H1 (cell line): ENCODE data around the gene COL12A1. TPM values are rescaled to one million over a fixed set of nuclear protein-coding genes. Genes with fewer than 3 reads are reported as not detected.

Experiments used
- CTCF ChIA-PET: fragments of 300-600 bp; sonication (Branson Sonifier 250); formaldehyde crosslinking; loops from one replicate; lab custom pipeline; 2021; ENCODE audit not compliant: partially characterized antibody; lab: Charles Lee
- POLR2A ChIA-PET: fragments of 300-600 bp; sonication (Branson Sonifier 250); formaldehyde crosslinking; loops from one replicate; lab custom pipeline; 2021; ENCODE audit warnings: inconsistent platforms; ENCODE audit not compliant: partially characterized antibody; lab: Charles Lee
- DNase-seq, 2 experiments: peaks; one replicate each; pipeline versions ENCODE4 v3.0.0 to v3.0.0-alpha.2; 2010 to 2022; ENCODE audit warnings: low spot score in 2 of 2, low read depth in 1 of 2, mixed read lengths in 1 of 2
- FAIRE-seq: peaks from 2 replicates; lab custom pipeline; 2011; peaks lifted over from hg19 to GRCh38; lab: Jason Lieb, UNC
- H2AFZ ChIP-seq: 2 replicates; pipeline ENCODE4 v1.8.1; 2012; ENCODE audit warnings: low read length, inconsistent platforms
- H2AK5ac ChIP-seq: 2 replicates; pipeline ENCODE4 v1.6.1; 2013; ENCODE audit warnings: low read depth, low read length
- H2BK120ac ChIP-seq: replicated peaks from 2 replicates; pipeline ENCODE3; 2013; ENCODE audit warnings: low read depth, low read length, inconsistent platforms
- H2BK12ac ChIP-seq: 2 replicates; pipeline ENCODE4 v1.6.1; 2013; ENCODE audit warnings: low read depth, low read length
- H2BK15ac ChIP-seq: 2 replicates; pipeline ENCODE4 v1.6.1; 2013; ENCODE audit warnings: low read length
- H2BK20ac ChIP-seq: 2 replicates; pipeline ENCODE4 v1.6.1; 2013; ENCODE audit warnings: low read length
- H2BK5ac ChIP-seq: 2 replicates; pipeline ENCODE4 v1.6.1; 2013; ENCODE audit warnings: low read depth, low read length
- H3K14ac ChIP-seq: 2 replicates; pipeline ENCODE4 v1.6.1; 2013; ENCODE audit warnings: inconsistent platforms; ENCODE audit not compliant: insufficient read length
- H3K18ac ChIP-seq: 2 replicates; pipeline ENCODE4 v1.6.1; 2013; ENCODE audit warnings: low read length; ENCODE audit errors: extremely low read depth
- H3K23ac ChIP-seq: 2 replicates; pipeline ENCODE4 v1.6.1; 2013; ENCODE audit warnings: inconsistent platforms; ENCODE audit not compliant: insufficient read length
- H3K23me2 ChIP-seq: 2 replicates; pipeline ENCODE4 v1.6.1; 2013; ENCODE audit warnings: low read depth, low read length
- H3K27ac ChIP-seq: 2 replicates; pipeline ENCODE4 v1.6.1; 2011; ENCODE audit warnings: low read depth, low read length, inconsistent platforms
- H3K27me3 ChIP-seq, 4 experiments: replicated peaks in 1 of 4; 1 replicate in 1 of 4; 2 replicates in 3 of 4; pipeline versions ENCODE4 v1.6.1 to v1.8.1; 2011 to 2013; ENCODE audit warnings: low read length in 3 of 4, mild to moderate bottlenecking in 3 of 4, inconsistent platforms in 2 of 4, mixed read lengths in 2 of 4, moderate library complexity in 1 of 4; ENCODE audit not compliant: control insufficient read depth in 3 of 4, insufficient read depth in 3 of 4; ENCODE audit errors: extremely low read depth in 1 of 4
- H3K36me3 ChIP-seq, 4 experiments: 2 replicates each; pipeline versions ENCODE4 v1.6.1 to v1.8.1; 2011 to 2013; ENCODE audit warnings: mild to moderate bottlenecking in 4 of 4, low read length in 3 of 4, moderate library complexity in 2 of 4, control low read depth in 1 of 4, inconsistent platforms in 1 of 4; ENCODE audit not compliant: insufficient read depth in 4 of 4, control insufficient read depth in 2 of 4
- H3K4ac ChIP-seq: replicated peaks from 2 replicates; pipeline ENCODE3; 2013; ENCODE audit warnings: low read length, low read depth, mixed read lengths, inconsistent platforms; ENCODE audit not compliant: insufficient read length
- H3K4me1 ChIP-seq, 4 experiments: replicated peaks in 1 of 4; 1 replicate in 1 of 4; 2 replicates in 3 of 4; pipeline versions ENCODE4 v1.6.1 to v1.8.1; 2011 to 2013; ENCODE audit warnings: low read length in 3 of 4, inconsistent platforms in 2 of 4, mixed read lengths in 1 of 4; ENCODE audit not compliant: insufficient read depth in 4 of 4, control insufficient read depth in 3 of 4
- H3K4me2 ChIP-seq, 2 experiments: 2 replicates each; pipeline versions ENCODE4 v1.6.1 to v1.8.1; 2011 to 2013; ENCODE audit warnings: low read depth in 2 of 2, low read length in 2 of 2, control low read depth in 1 of 2, inconsistent platforms in 1 of 2, mild to moderate bottlenecking in 1 of 2; ENCODE audit not compliant: insufficient read depth in 1 of 2
- H3K4me3 ChIP-seq, 4 experiments: fragments of 200-600, 300-600 bp in 1 of 4; sonication (generic), shearing (Covaris generic), sonication (Bioruptor Twin) in 1 of 4; 2 replicates each; pipeline versions ENCODE4 v1.5.1 to v1.8.1; 2011 to 2016; ENCODE audit warnings: low read length in 4 of 4, low read depth in 3 of 4, control low read depth in 2 of 4, inconsistent platforms in 2 of 4, mild to moderate bottlenecking in 2 of 4, mixed read lengths in 1 of 4, moderate library complexity in 1 of 4; ENCODE audit not compliant: insufficient read depth in 2 of 4; ENCODE audit errors: extremely low read depth in 1 of 4
- H3K56ac ChIP-seq: replicated peaks from 2 replicates; pipeline ENCODE3; 2013; ENCODE audit warnings: low read depth, mild to moderate bottlenecking, mixed read lengths, low read length, inconsistent platforms; ENCODE audit not compliant: insufficient read length
- H3K79me1 ChIP-seq: 2 replicates; pipeline ENCODE4 v1.6.1; 2013; ENCODE audit warnings: low read depth, low read length, control low read depth
- H3K79me2 ChIP-seq, 2 experiments: 2 replicates each; pipeline versions ENCODE4 v1.6.1 to v1.8.1; 2012 to 2013; ENCODE audit warnings: low read length in 2 of 2, mild to moderate bottlenecking in 2 of 2, inconsistent platforms in 1 of 2; ENCODE audit not compliant: insufficient read depth in 2 of 2, control insufficient read depth in 1 of 2
- H3K9ac ChIP-seq, 4 experiments: replicated peaks in 1 of 4; 1 replicate in 1 of 4; 2 replicates in 3 of 4; pipeline versions ENCODE4 v1.6.1 to v1.8.1; 2011 to 2013; ENCODE audit warnings: low read depth in 3 of 4, low read length in 3 of 4, control low read depth in 2 of 4, mild to moderate bottlenecking in 2 of 4, moderate library complexity in 2 of 4, inconsistent platforms in 1 of 4; ENCODE audit errors: extremely low read depth in 1 of 4
- H3K9me3 ChIP-seq, 2 experiments: 2 replicates each; pipeline versions ENCODE4 v1.6.1 to v1.8.1; 2012 to 2013; ENCODE audit warnings: mild to moderate bottlenecking in 2 of 2, moderate library complexity in 2 of 2, control low read depth in 1 of 2, inconsistent platforms in 1 of 2, low read depth in 1 of 2, low read length in 1 of 2, mixed read lengths in 1 of 2; ENCODE audit not compliant: insufficient read depth in 2 of 2
- H4K20me1 ChIP-seq, 2 experiments: replicated peaks in 1 of 2; 2 replicates each; pipeline versions ENCODE3 to v1.8.1; 2011 to 2013; ENCODE audit warnings: inconsistent platforms in 2 of 2, low read length in 2 of 2, mild to moderate bottlenecking in 1 of 2; ENCODE audit not compliant: insufficient read depth in 2 of 2, control insufficient read depth in 1 of 2
- H4K5ac ChIP-seq: 2 replicates; pipeline ENCODE4 v1.6.1; 2013; ENCODE audit warnings: low read length, low read depth, mixed read lengths, inconsistent platforms; ENCODE audit not compliant: insufficient read length
- H4K8ac ChIP-seq: 2 replicates; pipeline ENCODE4 v1.8.0; 2013; ENCODE audit warnings: mild to moderate bottlenecking, moderate library complexity, low read length, inconsistent platforms; ENCODE audit not compliant: insufficient read depth; ENCODE audit errors: extremely low read depth
- H4K91ac ChIP-seq: replicated peaks from 2 replicates; pipeline ENCODE3; 2013; ENCODE audit warnings: low read length, mixed read lengths, inconsistent platforms; ENCODE audit not compliant: insufficient read length
- CHD2 ChIP-seq: IDR thresholded peaks from 2 replicates; pipeline ENCODE4 v1.6.1; 2012; ENCODE audit warnings: low read length, improper control_type of control experiment
- CTCF ChIP-seq, 3 experiments: IDR thresholded peaks; 1 replicate in 2 of 3; 2 replicates in 1 of 3; pipeline versions ENCODE4 v1.5.1 to v1.6.1; 2011; ENCODE audit warnings: low read length in 3 of 3, mild to moderate bottlenecking in 3 of 3, inconsistent platforms in 2 of 3, low read depth in 1 of 3, moderate library complexity in 1 of 3; ENCODE audit not compliant: insufficient read depth in 1 of 3; ENCODE audit errors: control extremely low read depth in 1 of 3
- HDAC2 ChIP-seq, 2 experiments: fragments of 300-600 bp in 1 of 2; sonication (generic) in 1 of 2; IDR thresholded peaks; 2 replicates each; pipeline ENCODE4 v1.6.1; 2011 to 2012; ENCODE audit warnings: low read depth in 2 of 2, low read length in 2 of 2, mild to moderate bottlenecking in 2 of 2, moderate library complexity in 2 of 2, borderline replicate concordance in 1 of 2, inconsistent platforms in 1 of 2
- KDM4A ChIP-seq: IDR thresholded peaks from one replicate; pipeline ENCODE4 v1.7.1; 2012; ENCODE audit warnings: low read depth, mild to moderate bottlenecking, moderate library complexity, low read length, inconsistent platforms; ENCODE audit not compliant: severe bottlenecking
- PHF8 ChIP-seq: fragments of 200-600 bp; sonication (generic); conservative IDR thresholded peaks from 2 replicates; pipeline ENCODE4 v1.7.1; 2012; ENCODE audit warnings: low read depth, mild to moderate bottlenecking, inconsistent platforms, low read length, moderate library complexity
- RNF2 ChIP-seq: fragments of 200-900, 300-1000 bp; sonication (generic); IDR thresholded peaks from 2 replicates; pipeline ENCODE4 v1.7.1; 2016; ENCODE audit warnings: borderline replicate concordance, low read depth, mild to moderate bottlenecking, antibody characterized with exemption, low read length; ENCODE audit not compliant: poor library complexity, severe bottlenecking; ENCODE audit errors: missing control alignments
- SP4 ChIP-seq: IDR thresholded peaks from 2 replicates; pipeline ENCODE4 v1.6.1; 2012; ENCODE audit warnings: low read length, inconsistent platforms
- WGBS, 2 experiments: shearing (Covaris generic) in 1 of 2; methylation state at CpG; one replicate each; pipeline versions ENCODE4 v1.1.6 to v1.1.7; 2013 to 2015; ENCODE audit warnings: low lambda C conversion rate in 2 of 2, mixed read lengths in 2 of 2, inconsistent platforms in 1 of 2, low coverage in 1 of 2, missing lambda C conversion rate in 1 of 2; ENCODE audit not compliant: insufficient replicate concordance in 2 of 2, insufficient coverage in 1 of 2, insufficient read length in 1 of 2; ENCODE audit errors: extremely low coverage in 1 of 2, missing lambda C conversion rate in 1 of 2; 5-methylcytosine and 5-hydroxymethylcytosine counted together
- polyA plus RNA-seq, 7 experiments: library from polyadenylated mRNA; depleted of rRNA in 3 of 7; stranded (reverse) in 5 of 7; unstranded in 2 of 7; fragments of >200 nt in 5 of 7; fragments of 200-250 nt in 2 of 7; gene quantifications; 1 replicate in 5 of 7; 2 replicates in 1 of 7; 4 replicates in 1 of 7; pipeline versions ENCODE4 v1.2.1 to v1.2.3, GENCODE V29; 2011 to 2013; ENCODE audit warnings: missing spikeins in 2 of 7, mixed read lengths in 2 of 7
- total RNA-seq: library from RNA; stranded (reverse); fragmentation: NEBNext Ultra II Directional; extraction: Animal tissue kit (Norgen Biotek cat#: 25700); gene quantifications from 2 replicates; pipeline ENCODE4 v1.2.1, GENCODE V29; 2021

The COL12A1 gene
- total and polyA plus RNA-seq, 2 of the 8 experiments (the other 6 are each of a cell fraction or from before 2014, with no cell fraction given): 1.4 to 4.7 TPM

DNA sequence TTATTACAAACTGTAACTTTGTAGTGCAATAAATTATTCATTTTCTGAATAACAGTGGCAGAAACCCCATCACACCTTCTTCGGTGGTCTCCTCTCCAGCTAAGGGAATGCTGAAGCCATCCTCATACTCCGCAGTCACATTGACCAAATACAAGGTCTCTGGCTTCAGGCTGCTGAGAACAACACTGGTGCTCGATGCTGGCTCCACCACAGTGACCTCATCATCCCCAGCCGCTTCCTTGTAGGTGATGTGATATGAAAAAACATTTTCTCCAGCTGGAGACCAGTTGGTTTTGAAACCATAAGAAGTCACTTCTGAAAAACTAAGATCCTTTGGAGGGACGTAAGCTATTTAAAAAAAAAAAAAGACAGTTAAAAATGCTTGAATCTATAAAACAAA, 25.0 kb downstream of the COL12A1 start:
- POLR2A ChIA-PET: no interaction called here

More for the DNA sequence above, 25.0 kb downstream of the COL12A1 start:
- Histone ChIP-seq H2BK15ac (no peak overlapping the region), H3K9ac (no peak overlapping the region), H3K23ac (no peak overlapping the region), H4K20me1 (no peaks in the 10 kb centered on the region), H3K4me2 (no peak overlapping the region), H2AFZ (no peak overlapping the region), H3K56ac (no peak overlapping the region), H2BK20ac (no peak overlapping the region), H3K27me3 (no peaks in the 10 kb centered on the region), H3K27ac (no peak overlapping the region), H3K23me2 (no peaks in the 10 kb centered on the region; the same call in 1 of the 2 replicates), H3K18ac (no peak overlapping the region), H2BK120ac (no peak overlapping the region), H2BK5ac (no peak overlapping the region), H4K91ac (no peak overlapping the region), H3K4me3 (no peak overlapping the region), H3K79me2 (no peaks in the 10 kb centered on the region), H4K5ac (no peak overlapping the region), H3K4ac (no peak overlapping the region), H2AK5ac (no peak overlapping the region), H3K79me1 (no peaks in the 10 kb centered on the region), H2BK12ac (no peak overlapping the region), H3K36me3 (no peaks in the 10 kb centered on the region), H4K8ac (no peak overlapping the region), H3K4me1 (no peaks in the 10 kb centered on the region), H3K9me3 (no peaks in the 10 kb centered on the region), H3K14ac (no peak overlapping the region)
- DNase-seq: no peak
- WGBS, 2 experiments: 94% methylated on average over 5 of the region's 5 CpGs; no CpG with 5 or more reads in 1 of the 2 experiments
- no peak for FAIRE-seq
- CTCF ChIA-PET: no interaction called here
- no peak for TF ChIP-seq CHD2
- TF ChIP-seq PHF8: no peak
- TF ChIP-seq HDAC2 (IDR thresholded peaks at IDR 0.05; ENCODE audit: borderline replicate concordance in 1 of 2, low read depth in 2 of 2, low read length in 2 of 2): no peak
- no peak for TF ChIP-seq SP4
- TF ChIP-seq KDM4A: no peak
- TF ChIP-seq CTCF (IDR thresholded peaks at IDR 0.05; ENCODE audit: control extremely low read depth in 1 of 3, insufficient read depth in 1 of 3, low read depth in 1 of 3, low read length in 3 of 3): no peak
- no peak for TF ChIP-seq RNF2
